Measurements from ENCODE around the gene DKK3.

DNA sequence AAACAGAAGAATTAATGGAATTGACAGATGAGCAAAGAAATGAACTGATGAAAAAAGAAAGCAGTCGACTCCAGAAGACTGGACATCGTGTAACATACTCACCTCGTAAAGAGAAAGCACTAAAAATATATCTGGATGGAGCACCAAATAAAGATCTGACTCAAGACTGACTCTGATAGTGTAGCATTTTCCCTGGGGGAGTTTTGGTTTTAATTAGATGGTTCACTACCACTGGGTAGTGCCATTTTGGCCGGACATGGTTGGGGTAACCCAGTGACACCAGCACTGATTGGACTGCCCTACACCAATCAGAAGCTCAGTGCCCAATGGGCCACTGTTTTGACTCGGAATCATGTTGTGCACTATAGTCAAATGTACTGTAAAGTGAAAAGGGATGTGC lies 52.4 kb downstream of the DKK3 start:
- TF ChIP-seq, protein P1, sequence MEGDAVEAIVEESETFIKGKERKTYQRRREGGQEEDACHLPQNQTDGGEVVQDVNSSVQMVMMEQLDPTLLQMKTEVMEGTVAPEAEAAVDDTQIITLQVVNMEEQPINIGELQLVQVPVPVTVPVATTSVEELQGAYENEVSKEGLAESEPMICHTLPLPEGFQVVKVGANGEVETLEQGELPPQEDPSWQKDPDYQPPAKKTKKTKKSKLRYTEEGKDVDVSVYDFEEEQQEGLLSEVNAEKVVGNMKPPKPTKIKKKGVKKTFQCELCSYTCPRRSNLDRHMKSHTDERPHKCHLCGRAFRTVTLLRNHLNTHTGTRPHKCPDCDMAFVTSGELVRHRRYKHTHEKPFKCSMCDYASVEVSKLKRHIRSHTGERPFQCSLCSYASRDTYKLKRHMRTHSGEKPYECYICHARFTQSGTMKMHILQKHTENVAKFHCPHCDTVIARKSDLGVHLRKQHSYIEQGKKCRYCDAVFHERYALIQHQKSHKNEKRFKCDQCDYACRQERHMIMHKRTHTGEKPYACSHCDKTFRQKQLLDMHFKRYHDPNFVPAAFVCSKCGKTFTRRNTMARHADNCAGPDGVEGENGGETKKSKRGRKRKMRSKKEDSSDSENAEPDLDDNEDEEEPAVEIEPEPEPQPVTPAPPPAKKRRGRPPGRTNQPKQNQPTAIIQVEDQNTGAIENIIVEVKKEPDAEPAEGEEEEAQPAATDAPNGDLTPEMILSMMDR (IDR thresholded peaks at IDR 0.05) = no peak
- no peak for TF ChIP-seq POLR2A (IDR thresholded peaks at IDR 0.05)

All from right lobe of liver (tissue), 4 donors.